Upper lobe of left lung (tissue), 4 donors: ENCODE measurements around the gene KIF1A.

ENCODE experiments used
- CTCF ChIP-seq, 6 experiments: fragments of 450-650 bp in 4 of 6; fragments of 200-600 bp in 2 of 6; sonication (generic) in 2 of 6; IDR thresholded peaks; one replicate each; pipeline ENCODE4 v1.5.1; 2016 to 2019; ENCODE audit warnings: antibody characterized with exemption in 6 of 6
- POLR2AphosphoS5 ChIP-seq, 2 donors: sonication (generic); formaldehyde crosslinking; IDR thresholded peaks; one replicate each; pipeline ENCODE4 v1.5.1; 2017; ENCODE audit warnings: antibody characterized with exemption in 2 of 2

- TF ChIP-seq CTCF (IDR thresholded peaks at IDR 0.05) (no peak), POLR2AphosphoS5 (IDR thresholded peaks at IDR 0.05) (no peak)
Observed at GRCh38 chr2:240837621-240838020, 17.6 kb upstream of the KIF1A start.
